Measurements from ENCODE around the gene VPS45.

VPS45 gene

DNA sequence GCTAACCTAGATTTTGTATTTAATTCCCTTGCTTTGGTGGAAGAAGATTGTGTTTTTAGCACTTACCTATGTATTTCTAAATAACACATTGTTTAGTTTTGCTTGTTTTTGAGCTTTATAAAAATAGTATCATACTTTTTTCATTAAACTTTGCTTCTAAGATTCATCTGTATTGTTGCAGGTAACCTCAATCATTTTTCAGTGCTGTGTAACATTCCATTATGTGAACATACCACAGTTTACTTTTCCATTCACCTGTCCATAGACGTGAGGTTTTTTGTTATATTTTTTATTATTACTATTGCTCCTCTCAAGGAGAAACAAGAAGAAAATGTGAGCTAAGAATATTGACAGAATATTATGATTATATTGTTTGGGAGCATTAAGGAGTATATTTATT is 67.0 kb downstream of the VPS45 start:
- TF ChIP-seq SNAI2 (CRISPR knock-in tag; IDR thresholded peaks at IDR 0.05) (no peak), ZC3H10 (CRISPR knock-in tag; IDR thresholded peaks at IDR 0.05) (no peak), ZFP3 (CRISPR knock-in tag; IDR thresholded peaks at IDR 0.05) (no peak), ZNF8 (CRISPR knock-in tag; IDR thresholded peaks at IDR 0.05) (peak; percentile 36; the same call in 1 of the 2 replicates), GLIS3 (CRISPR knock-in tag; IDR thresholded peaks at IDR 0.05) (no peak), BACH2 (CRISPR knock-in tag; IDR thresholded peaks at IDR 0.05; ENCODE audit: borderline replicate concordance) (no peak)
- TF ChIP-seq, protein P1, sequence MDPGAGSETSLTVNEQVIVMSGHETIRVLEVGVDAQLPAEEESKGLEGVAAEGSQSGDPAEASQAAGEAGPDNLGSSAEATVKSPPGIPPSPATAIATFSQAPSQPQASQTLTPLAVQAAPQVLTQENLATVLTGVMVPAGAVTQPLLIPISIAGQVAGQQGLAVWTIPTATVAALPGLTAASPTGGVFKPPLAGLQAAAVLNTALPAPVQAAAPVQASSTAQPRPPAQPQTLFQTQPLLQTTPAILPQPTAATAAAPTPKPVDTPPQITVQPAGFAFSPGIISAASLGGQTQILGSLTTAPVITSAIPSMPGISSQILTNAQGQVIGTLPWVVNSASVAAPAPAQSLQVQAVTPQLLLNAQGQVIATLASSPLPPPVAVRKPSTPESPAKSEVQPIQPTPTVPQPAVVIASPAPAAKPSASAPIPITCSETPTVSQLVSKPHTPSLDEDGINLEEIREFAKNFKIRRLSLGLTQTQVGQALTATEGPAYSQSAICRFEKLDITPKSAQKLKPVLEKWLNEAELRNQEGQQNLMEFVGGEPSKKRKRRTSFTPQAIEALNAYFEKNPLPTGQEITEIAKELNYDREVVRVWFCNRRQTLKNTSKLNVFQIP (CRISPR knock-in tag; IDR thresholded peaks at IDR 0.05; ENCODE audit: borderline replicate concordance, low read depth) = no peak
- no peak for ATAC-seq

DNA sequence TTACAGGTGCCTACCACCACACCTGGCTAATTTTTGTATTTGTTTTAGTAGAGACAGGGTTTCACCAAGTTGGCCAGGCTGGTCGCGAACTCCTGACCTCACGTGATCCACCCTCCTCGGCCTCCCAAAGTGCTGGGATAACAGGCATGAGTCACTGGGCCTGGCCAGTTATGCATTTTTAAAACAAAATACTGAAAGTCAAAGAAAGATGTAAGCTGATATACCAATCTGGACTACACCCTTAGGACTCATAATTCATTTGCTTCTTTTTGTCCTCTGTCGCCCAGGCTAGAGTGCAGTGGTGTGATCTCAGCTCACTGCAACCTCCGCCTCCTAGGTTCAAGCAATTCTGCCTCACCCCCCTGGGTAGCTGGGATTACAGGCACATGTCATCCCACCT is 67.8 kb downstream of the VPS45 start:
- ATAC-seq = peak; percentile 75

DNA sequence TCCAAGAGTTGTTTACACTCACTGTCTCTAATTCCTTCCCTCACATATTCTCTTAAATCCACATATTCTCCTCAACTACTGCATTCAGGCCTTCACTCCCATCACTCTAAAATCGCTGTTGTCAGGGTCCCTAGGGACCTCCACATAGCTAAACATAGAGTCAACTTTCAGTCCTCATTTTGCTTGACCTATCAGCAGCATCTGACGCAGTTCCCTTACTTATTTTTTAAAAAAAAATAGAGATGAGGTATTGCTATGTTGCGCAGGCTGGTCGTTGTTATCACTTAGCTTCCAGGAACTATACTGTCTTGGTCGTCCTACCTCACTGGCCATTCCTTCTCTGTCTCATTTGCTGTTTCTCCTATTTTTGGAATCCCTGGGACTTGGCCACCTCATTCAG is 70.5 kb downstream of the VPS45 start:
- TF ChIP-seq RARB (CRISPR knock-in tag; IDR thresholded peaks at IDR 0.05) (no peak), BACH2 (CRISPR knock-in tag; IDR thresholded peaks at IDR 0.05; ENCODE audit: borderline replicate concordance) (no peak), TCF4 (CRISPR knock-in tag; IDR thresholded peaks at IDR 0.05; ENCODE audit: borderline replicate concordance) (no peak), CSDC2 (CRISPR knock-in tag; IDR thresholded peaks at IDR 0.05) (no peak), ESRRG (CRISPR knock-in tag; IDR thresholded peaks at IDR 0.05) (no peak), GLIS3 (CRISPR knock-in tag; IDR thresholded peaks at IDR 0.05) (no peak), OSR1 (CRISPR knock-in tag; IDR thresholded peaks at IDR 0.05) (no peak), ZC3H10 (CRISPR knock-in tag; IDR thresholded peaks at IDR 0.05) (no peak), PPARA (CRISPR knock-in tag; IDR thresholded peaks at IDR 0.05; ENCODE audit: borderline replicate concordance) (no peak), ZFP30 (CRISPR knock-in tag; IDR thresholded peaks at IDR 0.05) (no peak)
- TF ChIP-seq, protein P2, sequence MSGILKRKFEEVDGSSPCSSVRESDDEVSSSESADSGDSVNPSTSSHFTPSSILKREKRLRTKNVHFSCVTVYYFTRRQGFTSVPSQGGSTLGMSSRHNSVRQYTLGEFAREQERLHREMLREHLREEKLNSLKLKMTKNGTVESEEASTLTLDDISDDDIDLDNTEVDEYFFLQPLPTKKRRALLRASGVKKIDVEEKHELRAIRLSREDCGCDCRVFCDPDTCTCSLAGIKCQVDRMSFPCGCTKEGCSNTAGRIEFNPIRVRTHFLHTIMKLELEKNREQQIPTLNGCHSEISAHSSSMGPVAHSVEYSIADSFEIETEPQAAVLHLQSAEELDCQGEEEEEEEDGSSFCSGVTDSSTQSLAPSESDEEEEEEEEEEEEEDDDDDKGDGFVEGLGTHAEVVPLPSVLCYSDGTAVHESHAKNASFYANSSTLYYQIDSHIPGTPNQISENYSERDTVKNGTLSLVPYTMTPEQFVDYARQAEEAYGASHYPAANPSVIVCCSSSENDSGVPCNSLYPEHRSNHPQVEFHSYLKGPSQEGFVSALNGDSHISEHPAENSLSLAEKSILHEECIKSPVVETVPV (CRISPR knock-in tag; IDR thresholded peaks at IDR 0.05) = no peak
- TF ChIP-seq, protein P3, sequence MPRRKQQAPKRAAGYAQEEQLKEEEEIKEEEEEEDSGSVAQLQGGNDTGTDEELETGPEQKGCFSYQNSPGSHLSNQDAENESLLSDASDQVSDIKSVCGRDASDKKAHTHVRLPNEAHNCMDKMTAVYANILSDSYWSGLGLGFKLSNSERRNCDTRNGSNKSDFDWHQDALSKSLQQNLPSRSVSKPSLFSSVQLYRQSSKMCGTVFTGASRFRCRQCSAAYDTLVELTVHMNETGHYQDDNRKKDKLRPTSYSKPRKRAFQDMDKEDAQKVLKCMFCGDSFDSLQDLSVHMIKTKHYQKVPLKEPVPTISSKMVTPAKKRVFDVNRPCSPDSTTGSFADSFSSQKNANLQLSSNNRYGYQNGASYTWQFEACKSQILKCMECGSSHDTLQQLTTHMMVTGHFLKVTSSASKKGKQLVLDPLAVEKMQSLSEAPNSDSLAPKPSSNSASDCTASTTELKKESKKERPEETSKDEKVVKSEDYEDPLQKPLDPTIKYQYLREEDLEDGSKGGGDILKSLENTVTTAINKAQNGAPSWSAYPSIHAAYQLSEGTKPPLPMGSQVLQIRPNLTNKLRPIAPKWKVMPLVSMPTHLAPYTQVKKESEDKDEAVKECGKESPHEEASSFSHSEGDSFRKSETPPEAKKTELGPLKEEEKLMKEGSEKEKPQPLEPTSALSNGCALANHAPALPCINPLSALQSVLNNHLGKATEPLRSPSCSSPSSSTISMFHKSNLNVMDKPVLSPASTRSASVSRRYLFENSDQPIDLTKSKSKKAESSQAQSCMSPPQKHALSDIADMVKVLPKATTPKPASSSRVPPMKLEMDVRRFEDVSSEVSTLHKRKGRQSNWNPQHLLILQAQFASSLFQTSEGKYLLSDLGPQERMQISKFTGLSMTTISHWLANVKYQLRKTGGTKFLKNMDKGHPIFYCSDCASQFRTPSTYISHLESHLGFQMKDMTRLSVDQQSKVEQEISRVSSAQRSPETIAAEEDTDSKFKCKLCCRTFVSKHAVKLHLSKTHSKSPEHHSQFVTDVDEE (CRISPR knock-in tag; IDR thresholded peaks at IDR 0.05) = no peak
- TF ChIP-seq, protein P4, sequence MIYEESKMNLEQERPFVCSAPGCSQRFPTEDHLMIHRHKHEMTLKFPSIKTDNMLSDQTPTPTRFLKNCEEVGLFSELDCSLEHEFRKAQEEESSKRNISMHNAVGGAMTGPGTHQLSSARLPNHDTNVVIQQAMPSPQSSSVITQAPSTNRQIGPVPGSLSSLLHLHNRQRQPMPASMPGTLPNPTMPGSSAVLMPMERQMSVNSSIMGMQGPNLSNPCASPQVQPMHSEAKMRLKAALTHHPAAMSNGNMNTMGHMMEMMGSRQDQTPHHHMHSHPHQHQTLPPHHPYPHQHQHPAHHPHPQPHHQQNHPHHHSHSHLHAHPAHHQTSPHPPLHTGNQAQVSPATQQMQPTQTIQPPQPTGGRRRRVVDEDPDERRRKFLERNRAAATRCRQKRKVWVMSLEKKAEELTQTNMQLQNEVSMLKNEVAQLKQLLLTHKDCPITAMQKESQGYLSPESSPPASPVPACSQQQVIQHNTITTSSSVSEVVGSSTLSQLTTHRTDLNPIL (CRISPR knock-in tag; IDR thresholded peaks at IDR 0.05; ENCODE audit: low read depth) = no peak
- TF ChIP-seq, protein P5, sequence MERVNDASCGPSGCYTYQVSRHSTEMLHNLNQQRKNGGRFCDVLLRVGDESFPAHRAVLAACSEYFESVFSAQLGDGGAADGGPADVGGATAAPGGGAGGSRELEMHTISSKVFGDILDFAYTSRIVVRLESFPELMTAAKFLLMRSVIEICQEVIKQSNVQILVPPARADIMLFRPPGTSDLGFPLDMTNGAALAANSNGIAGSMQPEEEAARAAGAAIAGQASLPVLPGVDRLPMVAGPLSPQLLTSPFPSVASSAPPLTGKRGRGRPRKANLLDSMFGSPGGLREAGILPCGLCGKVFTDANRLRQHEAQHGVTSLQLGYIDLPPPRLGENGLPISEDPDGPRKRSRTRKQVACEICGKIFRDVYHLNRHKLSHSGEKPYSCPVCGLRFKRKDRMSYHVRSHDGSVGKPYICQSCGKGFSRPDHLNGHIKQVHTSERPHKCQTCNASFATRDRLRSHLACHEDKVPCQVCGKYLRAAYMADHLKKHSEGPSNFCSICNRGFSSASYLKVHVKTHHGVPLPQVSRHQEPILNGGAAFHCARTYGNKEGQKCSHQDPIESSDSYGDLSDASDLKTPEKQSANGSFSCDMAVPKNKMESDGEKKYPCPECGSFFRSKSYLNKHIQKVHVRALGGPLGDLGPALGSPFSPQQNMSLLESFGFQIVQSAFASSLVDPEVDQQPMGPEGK (CRISPR knock-in tag; IDR thresholded peaks at IDR 0.05; ENCODE audit: borderline replicate concordance) = no peak

DNA sequence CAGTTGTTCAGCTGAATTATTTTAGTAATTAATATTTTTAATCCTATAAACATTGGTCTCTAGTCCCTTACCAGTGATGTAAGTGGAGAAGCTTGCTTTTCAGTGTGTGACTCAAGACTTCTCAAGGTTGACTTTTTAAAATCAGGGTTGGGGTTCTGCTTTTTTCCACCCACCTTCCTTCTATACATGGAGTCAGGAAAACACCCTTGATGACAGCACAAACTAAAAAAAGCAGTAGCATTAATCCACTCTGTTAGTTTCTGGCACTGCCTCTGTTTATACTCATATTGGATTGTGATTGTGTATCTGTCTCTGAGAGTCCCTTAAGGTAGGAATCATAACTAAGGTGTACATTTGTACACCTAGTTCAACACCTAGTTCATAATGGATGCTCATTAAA is 73.9 kb downstream of the VPS45 start:
- ATAC-seq = no peak
- TF ChIP-seq GLIS3 (CRISPR knock-in tag; IDR thresholded peaks at IDR 0.05) (no peak), SNAI2 (CRISPR knock-in tag; IDR thresholded peaks at IDR 0.05) (no peak), ZFP3 (CRISPR knock-in tag; IDR thresholded peaks at IDR 0.05) (no peak), ISL1 (CRISPR knock-in tag; IDR thresholded peaks at IDR 0.05) (no peak), ESRRG (CRISPR knock-in tag; IDR thresholded peaks at IDR 0.05) (no peak), BACH2 (CRISPR knock-in tag; IDR thresholded peaks at IDR 0.05; ENCODE audit: borderline replicate concordance) (no peak), ZNF565 (CRISPR knock-in tag; conservative IDR thresholded peaks at IDR 0.05; ENCODE audit: low read depth) (no peak), OSR1 (CRISPR knock-in tag; IDR thresholded peaks at IDR 0.05) (no peak), ZNF70 (CRISPR knock-in tag; IDR thresholded peaks at IDR 0.05) (no peak), ZC3H10 (CRISPR knock-in tag; IDR thresholded peaks at IDR 0.05) (no peak), RARB (CRISPR knock-in tag; IDR thresholded peaks at IDR 0.05) (no peak)
- TF ChIP-seq, protein P5 (CRISPR knock-in tag; IDR thresholded peaks at IDR 0.05; ENCODE audit: borderline replicate concordance) = no peak
- TF ChIP-seq, protein P2 (CRISPR knock-in tag; IDR thresholded peaks at IDR 0.05) = no peak

More for the DNA sequence above, 70.5 kb downstream of the VPS45 start:
- ATAC-seq = no peak

All from SK-N-SH treated with all-trans-retinoic acid at 6 μM for 48 hours (cell line).